Bronchial epithelial cell (primary cell): Measurements from ENCODE around the gene PI4KB. TPM values are rescaled to one million over a fixed set of nuclear protein-coding genes. Genes with fewer than 3 reads are reported as not detected.

Experiments
- DNase-seq: peaks from one replicate; pipeline ENCODE4 v3.0.0-alpha.2; 2010; ENCODE audit warnings: low read depth
- FAIRE-seq: peaks from 2 replicates; lab custom pipeline; 2011; peaks lifted over from hg19 to GRCh38; lab: Jason Lieb, UNC
- H3K27me3 ChIP-seq: 2 replicates; pipeline ENCODE4 v1.5.1; 2011; ENCODE audit warnings: low read length; ENCODE audit not compliant: control insufficient read depth, insufficient read depth
- H3K36me3 ChIP-seq: 2 replicates; pipeline ENCODE4 v1.5.1; 2011; ENCODE audit warnings: low read length; ENCODE audit not compliant: control insufficient read depth, insufficient read depth
- H3K4me3 ChIP-seq: 2 replicates; pipeline ENCODE4 v1.5.1; 2011; ENCODE audit warnings: mild to moderate bottlenecking, low read depth, low read length, control low read depth
- total RNA-seq: library from RNA; depleted of rRNA; stranded (reverse); fragments of >200 nt; gene quantifications from 2 replicates; pipeline ENCODE4 v1.2.1, GENCODE V29; 2014
- TF ChIP-seq, protein P1 (sequence below): IDR thresholded peaks from 2 replicates; pipeline ENCODE4 v1.5.1; 2011; ENCODE audit warnings: mild to moderate bottlenecking, moderate library complexity, low read length, control low read depth, inconsistent platforms; ENCODE audit not compliant: insufficient read depth, severe bottlenecking

Gene PI4KB
- total RNA-seq, 1 donor from 2014 or later = 20.8 TPM

DNA sequence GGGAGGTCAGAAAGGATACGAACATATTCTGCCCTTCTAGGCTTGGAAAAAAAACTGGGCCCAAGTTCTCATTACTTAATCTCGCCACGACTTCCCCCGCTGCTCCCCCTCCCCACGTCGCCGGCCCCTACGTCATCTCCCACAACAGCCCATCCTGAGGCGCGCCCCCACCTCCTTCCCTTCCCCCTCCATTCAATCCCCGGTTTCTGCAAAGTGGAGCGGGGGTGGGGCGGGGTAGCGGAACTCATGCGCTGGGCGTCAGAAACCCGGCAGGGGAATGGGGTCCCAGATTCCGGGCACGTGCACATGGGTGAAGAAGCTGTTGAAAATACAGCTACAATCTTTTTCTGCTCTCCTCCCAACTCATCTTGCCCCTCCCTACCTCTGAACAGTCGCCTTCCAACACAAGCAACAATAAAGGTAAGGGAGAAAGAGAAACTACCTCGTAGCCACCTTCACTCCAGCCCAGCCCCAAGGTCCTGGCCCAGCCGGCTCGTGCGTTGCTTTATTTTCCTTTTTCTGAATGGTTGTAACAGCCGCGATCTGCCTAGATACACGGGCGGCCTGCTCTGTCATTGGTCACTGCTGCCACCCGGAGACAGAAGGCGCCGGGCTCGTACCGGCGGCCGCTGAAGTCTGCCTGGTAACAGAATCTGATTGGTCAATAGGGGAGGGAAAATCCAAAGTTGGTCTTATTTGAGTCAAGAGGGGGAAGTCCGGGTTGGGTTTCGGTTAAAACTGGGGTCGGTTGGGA, 19.7 kb upstream of the PI4KB start, which contains the start of gene RFX5:
RFX5 (minus strand) TSS at position 484 of the 754 bp plus-strand sequence. CDS start 932 bp downstream, outside the sequence.
- Histone ChIP-seq H3K4me3 (peak within 1 kb of the TSS; percentile 54), H3K36me3 (peaks cover 17% of the 10 kb centered on the region), H3K27me3 (no peaks in the 10 kb centered on the region)
- TF ChIP-seq, protein P1, sequence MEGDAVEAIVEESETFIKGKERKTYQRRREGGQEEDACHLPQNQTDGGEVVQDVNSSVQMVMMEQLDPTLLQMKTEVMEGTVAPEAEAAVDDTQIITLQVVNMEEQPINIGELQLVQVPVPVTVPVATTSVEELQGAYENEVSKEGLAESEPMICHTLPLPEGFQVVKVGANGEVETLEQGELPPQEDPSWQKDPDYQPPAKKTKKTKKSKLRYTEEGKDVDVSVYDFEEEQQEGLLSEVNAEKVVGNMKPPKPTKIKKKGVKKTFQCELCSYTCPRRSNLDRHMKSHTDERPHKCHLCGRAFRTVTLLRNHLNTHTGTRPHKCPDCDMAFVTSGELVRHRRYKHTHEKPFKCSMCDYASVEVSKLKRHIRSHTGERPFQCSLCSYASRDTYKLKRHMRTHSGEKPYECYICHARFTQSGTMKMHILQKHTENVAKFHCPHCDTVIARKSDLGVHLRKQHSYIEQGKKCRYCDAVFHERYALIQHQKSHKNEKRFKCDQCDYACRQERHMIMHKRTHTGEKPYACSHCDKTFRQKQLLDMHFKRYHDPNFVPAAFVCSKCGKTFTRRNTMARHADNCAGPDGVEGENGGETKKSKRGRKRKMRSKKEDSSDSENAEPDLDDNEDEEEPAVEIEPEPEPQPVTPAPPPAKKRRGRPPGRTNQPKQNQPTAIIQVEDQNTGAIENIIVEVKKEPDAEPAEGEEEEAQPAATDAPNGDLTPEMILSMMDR = no peak
- no peak for FAIRE-seq
- peak; percentile 97 for DNase-seq

DNA sequence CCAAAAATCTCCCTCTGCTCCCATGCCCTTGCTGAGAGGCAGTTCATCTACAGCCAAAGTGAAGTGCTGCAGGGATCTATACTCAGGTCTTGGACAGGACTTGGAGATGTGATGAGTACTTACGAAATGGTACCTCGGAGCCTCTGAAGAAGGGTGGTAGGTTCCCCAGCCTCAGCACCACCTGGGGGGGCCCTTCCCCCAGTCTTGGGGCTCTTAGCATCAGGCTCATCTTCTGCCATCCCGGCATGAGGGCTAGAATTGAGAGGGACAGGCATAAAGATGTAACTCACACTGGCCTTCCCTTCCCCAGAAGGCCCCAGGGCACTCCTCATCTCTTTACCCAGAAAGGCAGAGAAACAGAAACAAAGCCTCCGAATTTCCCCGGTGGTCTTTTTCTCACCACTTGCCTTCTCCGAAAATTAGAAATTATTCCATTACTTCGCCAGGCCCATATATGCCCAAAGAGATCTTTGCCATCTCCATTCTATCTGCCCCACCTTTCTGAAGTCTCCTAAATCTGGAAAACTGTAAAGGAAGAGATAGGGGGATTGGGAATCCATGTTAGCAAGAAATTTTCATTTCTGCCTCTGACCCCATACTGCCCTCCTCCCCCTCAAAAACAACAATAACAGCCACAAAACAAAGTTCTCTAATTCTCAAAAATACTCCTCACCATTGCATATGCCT, 19.0 kb upstream of the PI4KB start:
- FAIRE-seq = no peak
- DNase-seq = no peak
- Histone ChIP-seq H3K36me3 (peaks cover 17% of the 10 kb centered on the region), H3K27me3 (no peaks in the 10 kb centered on the region), H3K4me3 (peak overlapping the region; percentile 54)
- TF ChIP-seq, protein P1 = no peak

DNA sequence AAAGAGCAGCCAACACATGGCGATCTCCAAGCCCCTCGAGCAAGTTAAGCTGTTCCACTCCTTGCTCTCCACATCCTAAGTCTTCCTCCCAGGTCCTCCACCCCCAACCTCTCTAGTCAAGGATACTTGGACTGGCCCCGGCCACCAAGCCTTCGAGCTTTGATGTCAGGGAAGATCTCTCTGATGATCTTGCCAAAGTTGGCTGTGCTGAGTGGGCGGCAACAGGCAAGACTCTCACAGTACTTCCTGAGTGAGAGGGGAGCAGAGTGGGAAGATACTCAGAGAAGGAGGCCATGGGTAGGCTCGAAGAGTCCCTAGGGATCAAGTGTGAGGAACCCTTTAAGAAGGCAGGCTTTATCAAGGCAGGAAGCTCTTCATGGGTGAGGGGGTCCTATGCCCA, 17.1 kb upstream of the PI4KB start:
- TF ChIP-seq, protein P1 = no peak
- Histone ChIP-seq H3K27me3 (no peaks in the 10 kb centered on the region), H3K4me3 (no peak overlapping the region), H3K36me3 (peaks cover 17% of the 10 kb centered on the region)
- FAIRE-seq (no peak), DNase-seq (no peak)

DNA sequence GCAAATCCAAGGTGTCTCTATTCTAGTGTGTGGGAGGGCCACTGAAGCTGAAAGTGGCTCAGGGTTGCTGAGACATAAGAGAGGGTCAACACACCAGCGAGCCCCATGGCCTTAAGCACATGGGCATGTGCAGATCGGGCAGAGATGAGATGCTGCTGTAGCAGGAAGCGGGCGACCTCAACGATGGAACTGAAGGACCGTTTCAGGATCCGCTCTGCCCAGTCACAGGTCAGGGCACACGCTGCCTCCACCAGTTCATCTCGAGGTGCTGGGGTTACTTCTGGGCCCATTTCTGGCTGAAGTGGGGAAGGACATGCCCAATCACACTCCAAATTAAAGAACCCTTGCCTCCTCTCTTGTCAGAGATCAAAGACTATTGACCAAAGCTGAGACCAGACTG, 16.4 kb upstream of the PI4KB start:
- TF ChIP-seq, protein P1 = no peak
- DNase-seq (no peak), FAIRE-seq (no peak)
- H3K36me3 ChIP-seq = peaks cover 17% of the 10 kb centered on the region
- no peaks in the 10 kb centered on the region for H3K27me3 ChIP-seq
- no peak overlapping the region for H3K4me3 ChIP-seq

DNA sequence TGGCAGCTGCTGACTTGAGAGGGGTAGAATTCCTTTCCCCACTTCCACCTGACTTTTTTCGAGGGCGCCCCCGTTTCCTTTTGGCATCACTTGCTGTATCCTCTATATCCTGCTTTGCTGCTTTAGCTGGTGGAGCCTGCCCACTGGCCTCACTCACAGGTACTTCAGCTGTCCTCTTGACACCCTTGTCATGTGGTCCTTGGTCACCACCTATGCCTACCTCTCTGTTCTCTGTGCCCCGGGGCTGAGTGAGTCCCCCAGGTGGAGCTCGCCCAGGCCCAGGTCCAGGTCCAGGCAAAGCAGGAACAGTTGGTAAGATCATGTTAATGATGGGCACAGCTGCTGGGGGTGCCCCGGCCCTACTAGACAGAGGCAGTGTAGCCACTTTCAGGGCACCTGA, 15.4 kb upstream of the PI4KB start:
- no peak overlapping the region for H3K4me3 ChIP-seq
- FAIRE-seq = no peak
- no peaks in the 10 kb centered on the region for H3K27me3 ChIP-seq
- TF ChIP-seq, protein P1 = no peak
- H3K36me3 ChIP-seq = peaks cover 17% of the 10 kb centered on the region
- DNase-seq = no peak
